Activated gamma-delta T cell treated with Interleukin-2 at 50 U/mL for 16 hours (primary cell): ENCODE data around the gene COPS2.
"Not testable (repeated sequence)": the region's sequence is repeated elsewhere in the genome, so short reads cannot be mapped to it uniquely, and the experiment has no call there.

ENCODE experiments used
- DNase-seq: peaks from one replicate; pipeline ENCODE4 v3.0.0-alpha.2; 2020

Gene COPS2

GRCh38 chr15:49101536-49101935 is 53.9 kb downstream of the COPS2 start:
- DNase-seq, result no peak

GRCh38 chr15:49096090-49096750 is 59.2 kb downstream of the COPS2 start:
- DNase-seq, result no peak

- no peak for DNase-seq
These were observed 60.5 kb downstream of the COPS2 start for GRCh38 chr15:49094923-49095322.

GRCh38 chr15:49093252-49094105 is 61.9 kb downstream of the COPS2 start:
- DNase-seq, result no peak

- DNase-seq, result no peak
These were observed 66.4 kb downstream of the COPS2 start for GRCh38 chr15:49088996-49089395.

GRCh38 chr15:49085696-49086459 is 69.5 kb downstream of the COPS2 start:
- no peak for DNase-seq

- DNase-seq, result no peak
These were observed 71.2 kb downstream of the COPS2 start for GRCh38 chr15:49084285-49084570.

GRCh38 chr15:49083401-49084284 is 71.8 kb downstream of the COPS2 start:
- DNase-seq, result no peak

GRCh38 chr15:49082960-49083359 is 72.4 kb downstream of the COPS2 start:
- DNase-seq, result no peak

GRCh38 chr15:49079340-49080039 is 75.9 kb downstream of the COPS2 start:
- no peak for DNase-seq

- DNase-seq, result no peak
These were observed 79.5 kb downstream of the COPS2 start for GRCh38 chr15:49075881-49076280.

- not testable (repeated sequence) for DNase-seq
These were observed 80.7 kb downstream of the COPS2 start for GRCh38 chr15:49074589-49075287.
